ENCODE measurements around the gene SETD7. TPM values are rescaled to one million over a fixed set of nuclear protein-coding genes. Genes with fewer than 3 reads are reported as not detected.
A peak's percentile ranks its signal among the peaks of the same experiment; 100 is the strongest.

Gene SETD7
- total RNA-seq, 1 donor from 2014 or later: 8.2 TPM

DNA sequence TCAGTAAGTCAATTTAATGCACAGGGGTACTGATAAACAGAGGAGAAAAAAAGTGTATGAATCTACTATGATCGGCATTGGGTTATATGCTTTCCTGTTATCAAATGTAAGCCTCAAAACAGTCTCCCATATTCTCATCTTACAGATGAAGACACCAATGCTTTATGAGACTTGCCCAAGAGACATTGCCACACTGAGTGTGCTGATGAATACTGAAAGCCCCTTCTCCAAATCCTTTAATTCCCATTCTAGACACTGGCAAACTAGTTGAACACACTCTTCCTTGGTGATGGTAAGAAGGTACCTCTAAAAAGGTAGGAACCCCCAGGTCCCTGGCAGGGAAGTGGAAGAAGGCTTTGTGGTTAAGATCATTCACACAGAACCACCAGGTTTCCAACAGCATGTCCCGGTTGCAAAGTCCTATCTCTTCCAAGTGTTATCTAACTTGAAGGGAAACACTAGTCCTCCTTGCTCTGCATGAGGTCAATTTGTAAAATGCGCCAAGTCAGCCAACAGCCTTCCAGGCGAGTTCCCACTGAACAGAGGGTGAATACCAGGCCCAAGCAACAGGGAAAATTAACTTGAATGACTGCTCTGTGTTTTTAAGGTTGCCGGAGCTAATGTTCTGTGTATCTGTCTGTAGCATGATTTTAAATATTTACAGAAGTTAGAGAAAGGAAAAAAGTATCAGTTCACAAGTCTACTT, 5.1 kb downstream of the SETD7 start:
- TF ChIP-seq EZH2 (IDR thresholded peaks at IDR 0.05) (no peak), EZH2phosphoT487 (IDR thresholded peaks at IDR 0.05) (no peak)
- TF ChIP-seq, protein P1, sequence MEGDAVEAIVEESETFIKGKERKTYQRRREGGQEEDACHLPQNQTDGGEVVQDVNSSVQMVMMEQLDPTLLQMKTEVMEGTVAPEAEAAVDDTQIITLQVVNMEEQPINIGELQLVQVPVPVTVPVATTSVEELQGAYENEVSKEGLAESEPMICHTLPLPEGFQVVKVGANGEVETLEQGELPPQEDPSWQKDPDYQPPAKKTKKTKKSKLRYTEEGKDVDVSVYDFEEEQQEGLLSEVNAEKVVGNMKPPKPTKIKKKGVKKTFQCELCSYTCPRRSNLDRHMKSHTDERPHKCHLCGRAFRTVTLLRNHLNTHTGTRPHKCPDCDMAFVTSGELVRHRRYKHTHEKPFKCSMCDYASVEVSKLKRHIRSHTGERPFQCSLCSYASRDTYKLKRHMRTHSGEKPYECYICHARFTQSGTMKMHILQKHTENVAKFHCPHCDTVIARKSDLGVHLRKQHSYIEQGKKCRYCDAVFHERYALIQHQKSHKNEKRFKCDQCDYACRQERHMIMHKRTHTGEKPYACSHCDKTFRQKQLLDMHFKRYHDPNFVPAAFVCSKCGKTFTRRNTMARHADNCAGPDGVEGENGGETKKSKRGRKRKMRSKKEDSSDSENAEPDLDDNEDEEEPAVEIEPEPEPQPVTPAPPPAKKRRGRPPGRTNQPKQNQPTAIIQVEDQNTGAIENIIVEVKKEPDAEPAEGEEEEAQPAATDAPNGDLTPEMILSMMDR (IDR thresholded peaks at IDR 0.05): no peak
- no peaks in the 10 kb centered on the region for H3K36me3 ChIP-seq
- no peak overlapping the region for H3K4me3 ChIP-seq
- no peak overlapping the region for H2AFZ ChIP-seq (replicated peaks)
- H3K9me3 Mint-ChIP-seq: no peaks in the 10 kb centered on the region
- no peak overlapping the region for H3K4me2 ChIP-seq
- H3K27me3 ChIP-seq: peaks cover 19% of the 10 kb centered on the region
- no peak overlapping the region for H3K27ac ChIP-seq
- peak; percentile 40 for DNase-seq (ENCODE audit: low spot score)
- peaks cover 21% of the 10 kb centered on the region for H3K4me1 ChIP-seq
- H4K20me1 ChIP-seq (ENCODE audit: low read depth): no peaks in the 10 kb centered on the region
- H3K4me1 Mint-ChIP-seq: peaks cover 49% of the 10 kb centered on the region
- no peak overlapping the region for H3K4me3 Mint-ChIP-seq
- H3K9me3 ChIP-seq (ENCODE audit: low read depth): no peaks in the 10 kb centered on the region
- H3K36me3 Mint-ChIP-seq: peaks cover 8% of the 10 kb centered on the region
- H3K27ac Mint-ChIP-seq: no peak overlapping the region
- H3K79me2 ChIP-seq (ENCODE audit: low read depth): no peaks in the 10 kb centered on the region
- no peak overlapping the region for H3K9ac ChIP-seq
- peaks cover 26% of the 10 kb centered on the region for H3F3A ChIP-seq (ENCODE audit: low read depth)
- H3K27me3 Mint-ChIP-seq (ENCODE audit: insufficient read depth, low read depth): peaks cover 7% of the 10 kb centered on the region

DNA sequence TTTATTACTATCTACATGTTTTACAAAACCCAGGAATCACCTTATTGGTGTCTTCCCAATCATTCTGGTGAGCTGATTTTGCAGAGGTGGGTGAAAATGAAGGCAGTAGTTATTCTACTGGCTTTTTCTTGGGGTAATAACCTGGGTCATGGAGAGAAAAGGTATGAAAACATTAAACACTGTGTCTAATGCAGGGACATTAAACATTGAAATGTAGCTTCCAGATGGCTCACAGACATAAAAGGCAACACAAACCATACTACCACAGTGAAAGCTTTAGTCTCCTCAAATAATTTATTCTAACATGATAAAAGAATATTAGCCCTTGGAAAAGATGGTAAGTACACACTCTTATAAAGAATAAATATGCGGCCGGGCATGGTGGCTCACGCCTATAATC, 8.0 kb downstream of the SETD7 start:
- H3K79me2 ChIP-seq (ENCODE audit: low read depth): no peaks in the 10 kb centered on the region
- Mint-ChIP-seq H3K4me3 (no peak overlapping the region), H3K9me3 (no peaks in the 10 kb centered on the region), H3K36me3 (peaks cover 18% of the 10 kb centered on the region), H3K27me3 (ENCODE audit: insufficient read depth, low read depth) (peaks cover 3% of the 10 kb centered on the region), H3K27ac (no peak overlapping the region), H3K4me1 (peaks cover 28% of the 10 kb centered on the region)
- H3K27me3 ChIP-seq: no peaks in the 10 kb centered on the region
- no peaks in the 10 kb centered on the region for H3K36me3 ChIP-seq
- no peak for DNase-seq (ENCODE audit: low spot score)
- H3K4me3 ChIP-seq: no peak overlapping the region
- H2AFZ ChIP-seq (replicated peaks): no peak overlapping the region
- H3K4me2 ChIP-seq: no peak overlapping the region
- H3F3A ChIP-seq (ENCODE audit: low read depth): peaks cover 8% of the 10 kb centered on the region
- no peak overlapping the region for H3K27ac ChIP-seq
- H4K20me1 ChIP-seq (ENCODE audit: low read depth): no peaks in the 10 kb centered on the region
- no peak overlapping the region for H3K9ac ChIP-seq
- H3K4me1 ChIP-seq: peaks cover 11% of the 10 kb centered on the region
- no peak for TF ChIP-seq EZH2 (IDR thresholded peaks at IDR 0.05)
- TF ChIP-seq, protein P1 (IDR thresholded peaks at IDR 0.05): no peak
- TF ChIP-seq EZH2phosphoT487 (IDR thresholded peaks at IDR 0.05): no peak
- no peaks in the 10 kb centered on the region for H3K9me3 ChIP-seq (ENCODE audit: low read depth)

DNA sequence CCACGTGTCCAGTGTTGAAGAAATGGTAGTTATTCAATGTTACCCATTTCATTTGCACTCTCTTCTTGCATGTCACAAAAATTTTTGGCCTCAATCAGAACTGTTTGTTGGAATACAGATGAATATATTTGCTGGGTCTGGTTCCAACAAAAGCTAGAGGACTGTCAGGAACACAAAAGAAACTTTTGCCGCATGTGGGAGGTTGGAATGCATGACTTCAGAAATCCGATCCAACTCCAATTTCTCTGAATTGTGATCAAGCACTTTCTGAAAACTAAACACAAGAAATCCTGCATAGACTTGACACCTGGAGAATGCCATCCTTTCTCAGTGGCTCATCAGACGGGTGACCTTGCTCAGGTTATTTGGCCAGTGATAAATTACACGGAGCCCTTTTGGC, 15.4 kb downstream of the SETD7 start:
- Histone ChIP-seq H2AFZ (replicated peaks) (no peak overlapping the region), H3F3A (ENCODE audit: low read depth) (no peaks in the 10 kb centered on the region), H3K9me3 (ENCODE audit: low read depth) (no peaks in the 10 kb centered on the region), H3K36me3 (no peaks in the 10 kb centered on the region), H3K4me2 (no peak overlapping the region), H4K20me1 (ENCODE audit: low read depth) (no peaks in the 10 kb centered on the region), H3K9ac (no peak overlapping the region), H3K27ac (no peak overlapping the region), H3K4me1 (no peaks in the 10 kb centered on the region), H3K27me3 (no peaks in the 10 kb centered on the region), H3K4me3 (no peak overlapping the region), H3K79me2 (ENCODE audit: low read depth) (no peaks in the 10 kb centered on the region)
- Mint-ChIP-seq H3K36me3 (peaks cover 23% of the 10 kb centered on the region), H3K4me3 (no peak overlapping the region), H3K4me1 (no peaks in the 10 kb centered on the region), H3K9me3 (no peaks in the 10 kb centered on the region), H3K27me3 (ENCODE audit: insufficient read depth, low read depth) (no peaks in the 10 kb centered on the region), H3K27ac (no peak overlapping the region)
- TF ChIP-seq EZH2phosphoT487 (IDR thresholded peaks at IDR 0.05) (no peak), EZH2 (IDR thresholded peaks at IDR 0.05) (no peak)
- TF ChIP-seq, protein P1 (IDR thresholded peaks at IDR 0.05): no peak
- DNase-seq (ENCODE audit: low spot score): no peak

Data from neural progenitor cell (in vitro differentiated cells).